Urinary bladder (tissue), 4 donors: ENCODE results near the gene WNT3A. TPM values are rescaled to one million over a fixed set of nuclear protein-coding genes. Genes with fewer than 3 reads are reported as not detected.

Experiments used
- DNase-seq: peaks from one replicate; pipeline ENCODE4 v3.0.0-alpha.2; 2015; ENCODE audit errors: extremely low spot score
- H3K27ac ChIP-seq: one replicate; pipeline ENCODE4 v1.5.1; 2013; ENCODE audit warnings: low read depth, mild to moderate bottlenecking, moderate library complexity
- H3K36me3 ChIP-seq: one replicate; pipeline ENCODE4 v1.6.1; 2013; ENCODE audit warnings: mild to moderate bottlenecking, moderate library complexity; ENCODE audit not compliant: insufficient read depth
- H3K4me1 ChIP-seq: one replicate; pipeline ENCODE4 v1.6.1; 2013; ENCODE audit warnings: mild to moderate bottlenecking, moderate library complexity; ENCODE audit not compliant: insufficient read depth
- H3K4me3 ChIP-seq: one replicate; pipeline ENCODE4 v1.5.1; 2013; ENCODE audit warnings: low read depth, low read length
- WGBS: extraction: QIAGEN DNeasy Blood & Tissue Kit; methylation state at CpG from one replicate; pipeline ENCODE4 v1.1.7; 2013; 5-methylcytosine and 5-hydroxymethylcytosine counted together
- polyA plus RNA-seq: library from polyadenylated mRNA; stranded (reverse); fragments of 200-250 nt; gene quantifications from one replicate; pipeline ENCODE4 v1.2.3, GENCODE V29; 2013
- total RNA-seq: library from RNA; depleted of rRNA; stranded (reverse); fragments of >200 nt; gene quantifications from one replicate; pipeline ENCODE4 v1.2.3, GENCODE V29; 2014
- donor health status: healthy with polysubstance abuse.
- donor health status: healthy.

Gene WNT3A
- total and polyA plus RNA-seq, 2 donors: not detected

GRCh38 chr1:228095938-228096337, 89.1 kb downstream of the WNT3A start:
- no peak overlapping the region for H3K4me3 ChIP-seq
- H3K36me3 ChIP-seq: no peaks in the 10 kb centered on the region
- 99% methylated on average over 8 of the region's 8 CpGs for WGBS
- H3K27ac ChIP-seq: no peak overlapping the region
- no peaks in the 10 kb centered on the region for H3K4me1 ChIP-seq
- DNase-seq: no peak

GRCh38 chr1:228096416-228097332, 89.9 kb downstream of the WNT3A start:
- WGBS: 94% methylated on average over 13 of the region's 13 CpGs
- no peaks in the 10 kb centered on the region for H3K4me1 ChIP-seq
- DNase-seq: no peak
- no peak overlapping the region for H3K27ac ChIP-seq
- H3K4me3 ChIP-seq: no peak overlapping the region
- H3K36me3 ChIP-seq: no peaks in the 10 kb centered on the region

GRCh38 chr1:228097333-228098081, 90.7 kb downstream of the WNT3A start:
- Histone ChIP-seq H3K4me3 (no peak overlapping the region), H3K36me3 (no peaks in the 10 kb centered on the region), H3K4me1 (no peaks in the 10 kb centered on the region), H3K27ac (no peak overlapping the region)
- DNase-seq: no peak
- 89% methylated on average over 34 of the region's 34 CpGs for WGBS

GRCh38 chr1:228098323-228098931, 91.6 kb downstream of the WNT3A start:
- Histone ChIP-seq H3K4me3 (no peak overlapping the region), H3K36me3 (no peaks in the 10 kb centered on the region), H3K4me1 (no peaks in the 10 kb centered on the region), H3K27ac (no peak overlapping the region)
- 87% methylated on average over 28 of the region's 28 CpGs for WGBS
- no peak for DNase-seq

GRCh38 chr1:228099331-228099732, 92.5 kb downstream of the WNT3A start:
- H3K4me1 ChIP-seq: no peaks in the 10 kb centered on the region
- DNase-seq: no peak
- H3K4me3 ChIP-seq: no peak overlapping the region
- WGBS: 65% methylated on average over 4 of the region's 4 CpGs
- no peaks in the 10 kb centered on the region for H3K36me3 ChIP-seq
- no peak overlapping the region for H3K27ac ChIP-seq

GRCh38 chr1:228100822-228101613, 94.2 kb downstream of the WNT3A start:
- Histone ChIP-seq H3K27ac (no peak overlapping the region), H3K4me3 (no peak overlapping the region), H3K36me3 (no peaks in the 10 kb centered on the region), H3K4me1 (no peaks in the 10 kb centered on the region)
- DNase-seq: no peak
- WGBS: 73% methylated on average over 12 of the region's 12 CpGs

- WGBS: 55% methylated on average over 15 of the region's 15 CpGs
- H3K4me3 ChIP-seq: peak overlapping the region; percentile 86
- no peak for DNase-seq
- no peaks in the 10 kb centered on the region for H3K36me3 ChIP-seq
- peak overlapping the region; percentile 30 for H3K27ac ChIP-seq
- H3K4me1 ChIP-seq: no peaks in the 10 kb centered on the region
Measured at GRCh38 chr1:228101614-228101993, 94.8 kb downstream of the WNT3A start.

- no peaks in the 10 kb centered on the region for H3K36me3 ChIP-seq
- no peak for DNase-seq
- peak overlapping the region; percentile 86 for H3K4me3 ChIP-seq
- no peaks in the 10 kb centered on the region for H3K4me1 ChIP-seq
- WGBS: 7% methylated on average over 73 of the region's 73 CpGs
- H3K27ac ChIP-seq: peak overlapping the region; percentile 63
Measured at GRCh38 chr1:228101994-228102790, 95.4 kb downstream of the WNT3A start.

GRCh38 chr1:228102791-228103620, 96.2 kb downstream of the WNT3A start, which contains the start of gene C1orf35:
Gene C1orf35 (minus strand): TSS chr1:228103325. CDS start chr1:228103227, 98 bp downstream.
- H3K36me3 ChIP-seq: no peaks in the 10 kb centered on the region
- under 1% methylated on average over 104 of the region's 104 CpGs for WGBS

GRCh38 chr1:228104526-228105269, 97.9 kb downstream of the WNT3A start:
- Histone ChIP-seq H3K27ac (no peak overlapping the region), H3K4me1 (no peaks in the 10 kb centered on the region), H3K36me3 (no peaks in the 10 kb centered on the region), H3K4me3 (no peak overlapping the region)
- no peak for DNase-seq
- 52% methylated on average over 7 of the region's 7 CpGs for WGBS

More at GRCh38 chr1:228102791-228103620, 96.2 kb downstream of the WNT3A start, which contains the start of gene C1orf35:
- DNase-seq: peak; percentile 85
- peak within 1 kb of the TSS; percentile 86 for H3K4me3 ChIP-seq
- H3K27ac ChIP-seq: peak within 1 kb of the TSS; percentile 87
- H3K4me1 ChIP-seq: no peaks in the 10 kb centered on the region

GRCh38 chr1:228105270-228105995, 98.6 kb downstream of the WNT3A start:
- Histone ChIP-seq H3K4me3 (no peak overlapping the region), H3K4me1 (no peaks in the 10 kb centered on the region), H3K27ac (no peak overlapping the region), H3K36me3 (no peaks in the 10 kb centered on the region)
- WGBS: 70% methylated on average over 9 of the region's 9 CpGs
- no peak for DNase-seq
